Thyroid gland (tissue), 4 donors: ENCODE measurements around the gene ENOX1. TPM values are rescaled to one million over a fixed set of nuclear protein-coding genes. Genes with fewer than 3 reads are reported as not detected.

Experiments used
- DNase-seq, 2 donors: peaks; one replicate each; pipeline ENCODE4 v3.0.0-alpha.2; 2019
- H3K27ac ChIP-seq, 3 donors: fragments of 200-600 bp; sonication (generic); 1 replicate in 2 of 3; 2 replicates in 1 of 3; pipeline ENCODE4 v1.5.1; 2016 to 2019; ENCODE audit warnings: mild to moderate bottlenecking in 1 of 3, moderate library complexity in 1 of 3
- H3K27me3 ChIP-seq: fragments of 200-600 bp; sonication (generic); one replicate; pipeline ENCODE4 v1.5.1; 2019
- H3K36me3 ChIP-seq, 2 donors: fragments of 200-600 bp; sonication (generic); one replicate each; pipeline ENCODE4 v1.5.1; 2016 to 2019
- H3K4me1 ChIP-seq, 2 donors: fragments of 200-600 bp; sonication (generic); one replicate each; pipeline ENCODE4 v1.5.1; 2017 to 2019
- H3K4me3 ChIP-seq, 3 donors: fragments of 200-600 bp; sonication (generic); replicated peaks in 1 of 3; 1 replicate in 2 of 3; 2 replicates in 1 of 3; pipeline ENCODE4 v1.5.1; 2016; ENCODE audit warnings: mild to moderate bottlenecking in 1 of 3
- H3K9me3 ChIP-seq: fragments of 200-600 bp; sonication (generic); one replicate; pipeline ENCODE4 v1.5.1; 2017
- CTCF ChIP-seq, 6 experiments: fragments of 200-600 bp in 3 of 6; fragments of 450-650 bp in 3 of 6; sonication (generic) in 3 of 6; IDR thresholded peaks; one replicate each; pipeline ENCODE4 v1.5.1; 2016 to 2019; ENCODE audit warnings: antibody characterized with exemption in 6 of 6, mild to moderate bottlenecking in 2 of 6, inconsistent platforms in 1 of 6, moderate library complexity in 1 of 6
- POLR2A ChIP-seq, 2 donors: fragments of 450-650 bp; IDR thresholded peaks; one replicate each; pipeline ENCODE4 v1.6.1; 2017; ENCODE audit warnings: antibody characterized with exemption in 2 of 2, mild to moderate bottlenecking in 2 of 2, moderate library complexity in 1 of 2
- WGBS, 2 donors: methylation state at CpG; one replicate each; pipeline ENCODE4 v1.1.5; 2017; 5-methylcytosine and 5-hydroxymethylcytosine counted together
- intact Hi-C: fragments of 100-400 bp; cut with DNase I; formaldehyde crosslinking; loops from one replicate; pipeline ENCODE4 v1.15.1; 2023
- total RNA-seq, 4 donors: library from RNA; depleted of rRNA; stranded (reverse); fragments of >200 nt; gene quantifications; one replicate each; pipeline ENCODE4 v1.2.3, GENCODE V29; 2016

ENOX1 gene
- total RNA-seq, 4 donors from 2014 or later: 0.13 to 1.8 (median 0.31) TPM

DNA sequence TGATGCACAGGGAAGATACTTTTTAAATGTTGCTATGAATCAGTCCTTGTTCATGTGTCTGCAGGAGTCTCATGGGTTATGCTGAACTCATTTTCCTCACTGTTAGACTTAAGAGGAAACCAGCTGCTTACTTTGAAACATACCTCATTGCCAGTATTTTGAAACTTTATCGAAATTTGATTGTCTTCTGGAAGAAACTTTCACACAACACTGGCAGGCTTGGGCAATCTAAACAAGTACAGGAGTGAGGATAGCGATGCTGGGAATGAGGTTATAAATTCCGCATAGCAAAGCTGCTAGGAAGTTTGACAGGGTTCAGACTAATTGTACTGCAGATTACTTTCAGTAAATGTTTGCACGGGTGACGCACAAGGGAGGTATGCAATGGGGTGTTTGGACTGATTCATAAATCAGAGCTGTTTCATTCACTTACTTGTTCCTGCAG is 517.7 kb downstream of the ENOX1 start:
- TF ChIP-seq POLR2A (IDR thresholded peaks at IDR 0.05) (no peak), CTCF (IDR thresholded peaks at IDR 0.05) (no peak)
- DNase-seq: no peak
- 39 to 51% methylated on average over 5 of the region's 5 CpGs for WGBS, 2 donors
- intact Hi-C loops: no loop called here
- peak overlapping the region in 2 of 3 donors; percentile 57 to 62 for H3K27ac ChIP-seq
- H3K4me1 ChIP-seq: peaks cover 12 to 28% of the 10 kb centered on the region in 2 donors
- H3K36me3 ChIP-seq: no peaks in the 10 kb centered on the region
- H3K4me3 ChIP-seq: no peak overlapping the region
- H3K27me3 ChIP-seq: no peaks in the 10 kb centered on the region
- no peaks in the 10 kb centered on the region for H3K9me3 ChIP-seq

GRCh38 chr13:43268632-43269031 is 518.1 kb downstream of the ENOX1 start:
- peak; percentile 36 to 41 for DNase-seq
- Histone ChIP-seq H3K27ac (peak overlapping the region; percentile 6 to 62 (median 57)), H3K9me3 (no peaks in the 10 kb centered on the region), H3K4me1 (peaks cover 12 to 28% of the 10 kb centered on the region in 2 donors), H3K36me3 (no peaks in the 10 kb centered on the region), H3K4me3 (no peak overlapping the region), H3K27me3 (no peaks in the 10 kb centered on the region)
- TF ChIP-seq POLR2A (IDR thresholded peaks at IDR 0.05) (no peak), CTCF (IDR thresholded peaks at IDR 0.05) (no peak)
- intact Hi-C loops: no loop called here
- 31 to 36% methylated on average over 2 of the region's 2 CpGs for WGBS, 2 donors

DNA sequence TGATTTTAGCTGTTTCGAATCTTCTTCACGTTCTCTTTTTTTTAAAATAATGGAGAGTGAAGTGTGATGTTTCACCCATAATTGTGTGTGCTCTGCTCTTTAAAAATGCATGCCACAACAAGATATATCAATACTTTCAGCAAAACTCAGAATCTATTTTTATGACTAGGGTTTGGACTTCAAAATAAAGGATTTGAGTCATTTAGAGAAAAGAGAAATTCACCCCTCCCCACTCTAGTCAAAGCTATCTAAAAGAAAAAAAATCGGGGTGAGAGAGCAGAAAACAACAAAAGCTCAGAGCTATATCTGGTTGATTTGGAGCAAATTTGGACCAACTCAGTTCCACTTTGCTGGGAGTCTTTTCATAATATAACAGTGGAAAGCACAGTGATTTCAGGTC is 518.9 kb downstream of the ENOX1 start:
- peaks cover 12 to 28% of the 10 kb centered on the region in 2 donors for H3K4me1 ChIP-seq
- H3K9me3 ChIP-seq: no peaks in the 10 kb centered on the region
- intact Hi-C loops: no loop called here
- H3K36me3 ChIP-seq: no peaks in the 10 kb centered on the region
- TF ChIP-seq POLR2A (IDR thresholded peaks at IDR 0.05): no peak
- TF ChIP-seq CTCF (IDR thresholded peaks at IDR 0.05): no peak
- no peak for DNase-seq
- 68 to 72% methylated on average over 3 of the region's 3 CpGs for WGBS, 2 donors
- H3K4me3 ChIP-seq: no peak overlapping the region
- H3K27ac ChIP-seq: peak overlapping the region in 1 of 3 donors; percentile 62
- no peaks in the 10 kb centered on the region for H3K27me3 ChIP-seq

DNA sequence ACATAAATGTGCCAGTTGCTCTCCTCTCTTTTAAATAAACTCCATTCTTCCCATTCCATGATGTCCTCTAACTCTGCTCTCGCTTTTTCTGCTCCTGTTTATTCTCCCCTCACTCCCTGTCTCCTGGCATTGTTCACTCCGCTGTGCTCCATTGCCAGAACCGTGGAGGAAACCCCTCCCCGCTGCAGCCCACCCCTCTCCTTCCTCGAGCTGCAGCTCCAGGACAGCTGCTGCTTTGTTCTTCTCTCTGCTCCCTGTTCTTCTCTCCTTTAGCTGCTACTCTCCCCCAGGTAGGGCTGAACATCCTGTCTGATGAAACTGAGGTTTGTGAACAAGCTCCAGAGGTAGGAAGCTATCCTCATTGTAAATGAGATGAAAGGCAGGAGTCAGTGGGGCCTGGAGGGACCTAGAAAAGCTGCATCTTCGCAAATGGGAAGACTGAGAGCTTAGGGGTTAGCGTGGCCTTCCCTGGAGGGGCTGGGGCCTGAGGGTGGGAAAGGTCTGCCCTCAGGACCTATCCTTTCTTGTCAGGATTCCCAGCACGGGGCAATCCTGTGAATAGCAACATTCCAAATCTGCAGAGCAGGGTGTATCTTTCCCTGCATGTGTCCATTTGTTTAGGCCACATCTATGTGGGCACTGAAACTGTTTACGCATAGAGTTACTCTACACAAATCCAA is 519.7 kb downstream of the ENOX1 start:
- TF ChIP-seq CTCF (IDR thresholded peaks at IDR 0.05) (no peak), POLR2A (IDR thresholded peaks at IDR 0.05) (no peak)
- Histone ChIP-seq H3K27me3 (no peaks in the 10 kb centered on the region), H3K36me3 (no peaks in the 10 kb centered on the region), H3K27ac (peak overlapping the region in 1 of 3 donors; percentile 62), H3K4me3 (no peak overlapping the region), H3K4me1 (peaks cover 12 to 28% of the 10 kb centered on the region in 2 donors), H3K9me3 (no peaks in the 10 kb centered on the region)
- no peak for DNase-seq
- WGBS, 2 donors: 72 to 79% methylated on average over 9 of the region's 9 CpGs
- intact Hi-C loops: no loop called here

GRCh38 chr13:43265028-43265427 is 521.7 kb downstream of the ENOX1 start:
- Histone ChIP-seq H3K27ac (no peak overlapping the region), H3K4me1 (peaks cover 11 to 18% of the 10 kb centered on the region in 2 donors), H3K36me3 (no peaks in the 10 kb centered on the region), H3K9me3 (no peaks in the 10 kb centered on the region), H3K4me3 (no peak overlapping the region), H3K27me3 (no peaks in the 10 kb centered on the region)
- DNase-seq: no peak
- TF ChIP-seq CTCF (IDR thresholded peaks at IDR 0.05) (no peak), POLR2A (IDR thresholded peaks at IDR 0.05) (no peak)
- WGBS, 2 donors: 56 to 64% methylated on average over 4 of the region's 4 CpGs
- intact Hi-C loops: no loop called here
